SK-N-SH treated with all-trans-retinoic acid at 6 μM for 48 hours (cell line): ENCODE measurements around the gene RIMS4.

Source experiments
- ATAC-seq: fragments of 200-7000 bp; cut with Tn5 transposase; 3 replicates; pipeline ENCODE4 v1.9.1; 2020; ENCODE audit warnings: mild to moderate bottlenecking, moderate library complexity
- ARNTL ChIP-seq: fragments of 450-650 bp; formaldehyde crosslinking; IDR thresholded peaks from 2 replicates; pipeline ENCODE4 v1.5.0; 2020; ENCODE audit warnings: low read depth, mild to moderate bottlenecking, moderate library complexity, borderline replicate concordance
- BACH2 ChIP-seq: fragments of 250-450 bp; sonication (Bioruptor Pico); IDR thresholded peaks from 2 replicates; pipeline ENCODE4 v1.9.0; 2021; ENCODE audit warnings: mild to moderate bottlenecking, borderline replicate concordance
- CSDC2 ChIP-seq: fragments of 250-450 bp; sonication (Bioruptor Pico); IDR thresholded peaks from 2 replicates; pipeline ENCODE4 v1.5.0; 2020; ENCODE audit warnings: mild to moderate bottlenecking, moderate library complexity
- CSRNP3 ChIP-seq: fragments of 250-450 bp; sonication (Bioruptor Pico); IDR thresholded peaks from 2 replicates; pipeline ENCODE4 v1.5.1; 2021; ENCODE audit warnings: mild to moderate bottlenecking, moderate library complexity
- ESRRG ChIP-seq: fragments of 250-450 bp; sonication (Bioruptor Pico); IDR thresholded peaks from 2 replicates; pipeline ENCODE4 v1.6.1; 2021; ENCODE audit warnings: mild to moderate bottlenecking
- GLIS3 ChIP-seq: fragments of 250-450 bp; sonication (Bioruptor Pico); IDR thresholded peaks from 2 replicates; pipeline ENCODE4 v1.5.0; 2020; ENCODE audit warnings: mild to moderate bottlenecking, moderate library complexity
- ISL1 ChIP-seq: fragments of 250-450 bp; sonication (Bioruptor Pico); IDR thresholded peaks from 2 replicates; pipeline ENCODE4 v2.1.2; 2022; ENCODE audit warnings: mild to moderate bottlenecking, moderate library complexity
- OSR1 ChIP-seq: fragments of 250-450 bp; sonication (Bioruptor Pico); IDR thresholded peaks from 2 replicates; pipeline ENCODE4 v1.8.0; 2022; ENCODE audit warnings: moderate library complexity, mild to moderate bottlenecking, inconsistent platforms
- PATZ1 ChIP-seq: fragments of 250-450 bp; sonication (Bioruptor Pico); IDR thresholded peaks from 2 replicates; pipeline ENCODE4 v1.8.0; 2020; ENCODE audit warnings: mild to moderate bottlenecking, moderate library complexity, borderline replicate concordance
- POU6F1 ChIP-seq: fragments of 250-450 bp; sonication (Bioruptor Pico); IDR thresholded peaks from 2 replicates; pipeline ENCODE4 v1.8.0; 2021; ENCODE audit warnings: low read depth, mild to moderate bottlenecking, moderate library complexity, borderline replicate concordance
- PPARA ChIP-seq: fragments of 250-450 bp; sonication (Bioruptor Pico); IDR thresholded peaks from 2 replicates; pipeline ENCODE4 v1.5.0; 2020; ENCODE audit warnings: mild to moderate bottlenecking, borderline replicate concordance
- RARB ChIP-seq: fragments of 250-450 bp; sonication (Bioruptor Pico); IDR thresholded peaks from 2 replicates; pipeline ENCODE4 v1.8.0; 2021; ENCODE audit warnings: mild to moderate bottlenecking, moderate library complexity
- SNAI2 ChIP-seq: fragments of 250-450 bp; sonication (Bioruptor Pico); IDR thresholded peaks from 2 replicates; pipeline ENCODE4 v1.5.0; 2020; ENCODE audit warnings: mild to moderate bottlenecking, moderate library complexity
- TCF4 ChIP-seq: fragments of 250-450 bp; sonication (Bioruptor Pico); IDR thresholded peaks from 2 replicates; pipeline ENCODE4 v1.8.0; 2021; ENCODE audit warnings: mild to moderate bottlenecking, moderate library complexity, borderline replicate concordance
- TSHZ2 ChIP-seq: fragments of 250-450 bp; sonication (Bioruptor Pico); IDR thresholded peaks from 2 replicates; pipeline ENCODE4 v1.5.0; 2020; ENCODE audit warnings: mild to moderate bottlenecking, moderate library complexity
- ZC3H10 ChIP-seq: fragments of 250-450 bp; sonication (Bioruptor Pico); IDR thresholded peaks from 2 replicates; pipeline ENCODE4 v1.5.1; 2021; ENCODE audit warnings: mild to moderate bottlenecking, moderate library complexity
- ZFP3 ChIP-seq: fragments of 250-450 bp; sonication (Bioruptor Pico); IDR thresholded peaks from 2 replicates; pipeline ENCODE4 v1.5.0; 2020; ENCODE audit warnings: mild to moderate bottlenecking, moderate library complexity
- ZFP30 ChIP-seq: fragments of 450-650 bp; formaldehyde crosslinking; IDR thresholded peaks from 2 replicates; pipeline ENCODE4 v1.5.0; 2022; ENCODE audit warnings: mild to moderate bottlenecking, moderate library complexity
- ZNF565 ChIP-seq: fragments of 450-650 bp; formaldehyde crosslinking; conservative IDR thresholded peaks from 2 replicates; pipeline ENCODE4 v1.5.0; 2020; ENCODE audit warnings: low read depth, mild to moderate bottlenecking, moderate library complexity
- ZNF70 ChIP-seq: fragments of 450-650 bp; formaldehyde crosslinking; IDR thresholded peaks from 2 replicates; pipeline ENCODE4 v1.5.0; 2020; ENCODE audit warnings: mild to moderate bottlenecking, moderate library complexity
- ZNF8 ChIP-seq: fragments of 450-650 bp; formaldehyde crosslinking; IDR thresholded peaks from 2 replicates; pipeline ENCODE4 v1.5.0; 2020; ENCODE audit warnings: mild to moderate bottlenecking, moderate library complexity

The RIMS4 gene

GRCh38 chr20:44837946-44838345 is 27.6 kb upstream of the RIMS4 start:
- ATAC-seq: no peak
- TF ChIP-seq TCF4 (CRISPR knock-in tag) (no peak), ZFP3 (CRISPR knock-in tag) (no peak), PATZ1 (CRISPR knock-in tag) (no peak), ZNF8 (no peak), ARNTL (CRISPR knock-in tag) (no peak), GLIS3 (CRISPR knock-in tag) (no peak), BACH2 (CRISPR knock-in tag) (no peak), ZC3H10 (CRISPR knock-in tag) (no peak)

- no peak for ATAC-seq
- no peak for TF ChIP-seq RARB (CRISPR knock-in tag)
- TF ChIP-seq POU6F1 (CRISPR knock-in tag): no peak
- TF ChIP-seq CSDC2 (CRISPR knock-in tag): no peak
- TF ChIP-seq ESRRG (CRISPR knock-in tag): no peak
- TF ChIP-seq SNAI2 (CRISPR knock-in tag): no peak
- no peak for TF ChIP-seq ZC3H10 (CRISPR knock-in tag)
- TF ChIP-seq OSR1 (CRISPR knock-in tag): no peak
- TF ChIP-seq ZNF70: no peak
- TF ChIP-seq ZFP30 (CRISPR knock-in tag): no peak
- no peak for TF ChIP-seq ARNTL (CRISPR knock-in tag)
- TF ChIP-seq BACH2 (CRISPR knock-in tag): no peak
- TF ChIP-seq ISL1 (CRISPR knock-in tag): no peak
- no peak for TF ChIP-seq TSHZ2 (CRISPR knock-in tag)
- TF ChIP-seq PATZ1 (CRISPR knock-in tag): no peak
- TF ChIP-seq ZNF8: no peak
- no peak for TF ChIP-seq PPARA (CRISPR knock-in tag)
- no peak for TF ChIP-seq CSRNP3 (CRISPR knock-in tag)
- TF ChIP-seq GLIS3 (CRISPR knock-in tag): no peak
- no peak for TF ChIP-seq ZFP3 (CRISPR knock-in tag)
- TF ChIP-seq ZNF565 (CRISPR knock-in tag): no peak
Observed at GRCh38 chr20:44836601-44837120, 26.3 kb upstream of the RIMS4 start.
